Activated naive CD4-positive, alpha-beta T cell treated with anti-CD3 and anti-CD28 coated beads, Interleukin-2, amount 50 U/mL, for 16 hours (primary cell): Measurements from ENCODE around the gene UBE2L3.
A peak's percentile ranks its signal among the peaks of the same experiment; 100 is the strongest.
"Not testable (repeated sequence)": the region's sequence is repeated elsewhere in the genome, so short reads cannot be mapped to it uniquely, and the experiment has no call there.

Experiments
- DNase-seq: peaks from one replicate; pipeline ENCODE4 v3.0.0-alpha.2; 2020

The UBE2L3 gene

GRCh38 chr22:21603973-21604372 is 36.5 kb downstream of the UBE2L3 start:
- no peak for DNase-seq

GRCh38 chr22:21605887-21606564 is 38.5 kb downstream of the UBE2L3 start:
- DNase-seq: no peak

GRCh38 chr22:21606775-21607174 is 39.3 kb downstream of the UBE2L3 start:
- DNase-seq: no peak

GRCh38 chr22:21609556-21610157 is 42.1 kb downstream of the UBE2L3 start:
- DNase-seq: not testable (repeated sequence)

GRCh38 chr22:21611210-21611977 is 43.9 kb downstream of the UBE2L3 start:
- no peak for DNase-seq

GRCh38 chr22:21612858-21613257 is 45.3 kb downstream of the UBE2L3 start:
- DNase-seq: no peak

GRCh38 chr22:21613553-21614233 is 46.2 kb downstream of the UBE2L3 start:
- no peak for DNase-seq

- DNase-seq: no peak
These were observed 48.2 kb downstream of the UBE2L3 start for GRCh38 chr22:21615731-21616130.

GRCh38 chr22:21617337-21617736 is 49.8 kb downstream of the UBE2L3 start:
- DNase-seq: not testable (repeated sequence)

- DNase-seq: no peak
These were observed 53.5 kb downstream of the UBE2L3 start for GRCh38 chr22:21621025-21621424.

GRCh38 chr22:21622011-21622918 is 54.8 kb downstream of the UBE2L3 start:
- no peak for DNase-seq

- DNase-seq: no peak
These were observed 55.6 kb downstream of the UBE2L3 start for GRCh38 chr22:21622919-21623647.

- DNase-seq: no peak
These were observed 56.1 kb downstream of the UBE2L3 start for GRCh38 chr22:21623648-21623970.

- peak; percentile 57 for DNase-seq
These were observed 56.8 kb downstream of the UBE2L3 start for GRCh38 chr22:21624120-21624879.

GRCh38 chr22:21624880-21625791 is 57.6 kb downstream of the UBE2L3 start:
- DNase-seq: no peak

GRCh38 chr22:21626073-21626734 is 58.7 kb downstream of the UBE2L3 start:
- no peak for DNase-seq

GRCh38 chr22:21626735-21627469 is 59.4 kb downstream of the UBE2L3 start:
- DNase-seq: no peak
